GM12892 (cell line): ENCODE data around the gene CBL.

ENCODE experiments used
- POLR2A ChIP-seq: IDR thresholded peaks from 2 replicates; pipeline ENCODE4 v1.6.1; 2011; ENCODE audit warnings: low read depth, low read length, control low read depth
- POLR2AphosphoS5 ChIP-seq: IDR thresholded peaks from 2 replicates; pipeline ENCODE4 v1.6.1; 2011; ENCODE audit warnings: low read depth, low read length, control low read depth
- TAF1 ChIP-seq: IDR thresholded peaks from 2 replicates; pipeline ENCODE4 v1.6.1; 2011; ENCODE audit warnings: low read depth, mild to moderate bottlenecking, control low read depth, low read length, borderline replicate concordance

- TF ChIP-seq TAF1 (no peak), POLR2A (no peak), POLR2AphosphoS5 (no peak)
These were observed 84.9 kb downstream of the CBL start for GRCh38 chr11:119290894-119291497.
